Body of pancreas (tissue), 4 donors: ENCODE results near the gene ZDHHC24.

ENCODE experiments used
- POLR2A ChIP-seq, 3 donors: fragments of 450-650 bp; IDR thresholded peaks; one replicate each; pipeline ENCODE4 v1.6.1; 2016; ENCODE audit warnings: antibody characterized with exemption in 3 of 3, mild to moderate bottlenecking in 2 of 3
- TF ChIP-seq, protein P1 (sequence below), 7 experiments: fragments of 450-650 bp in 4 of 7; fragments of 200-600 bp in 3 of 7; sonication (generic) in 3 of 7; IDR thresholded peaks; one replicate each; pipeline ENCODE4 v1.5.1; 2016 to 2019; ENCODE audit warnings: antibody characterized with exemption in 7 of 7

DNA sequence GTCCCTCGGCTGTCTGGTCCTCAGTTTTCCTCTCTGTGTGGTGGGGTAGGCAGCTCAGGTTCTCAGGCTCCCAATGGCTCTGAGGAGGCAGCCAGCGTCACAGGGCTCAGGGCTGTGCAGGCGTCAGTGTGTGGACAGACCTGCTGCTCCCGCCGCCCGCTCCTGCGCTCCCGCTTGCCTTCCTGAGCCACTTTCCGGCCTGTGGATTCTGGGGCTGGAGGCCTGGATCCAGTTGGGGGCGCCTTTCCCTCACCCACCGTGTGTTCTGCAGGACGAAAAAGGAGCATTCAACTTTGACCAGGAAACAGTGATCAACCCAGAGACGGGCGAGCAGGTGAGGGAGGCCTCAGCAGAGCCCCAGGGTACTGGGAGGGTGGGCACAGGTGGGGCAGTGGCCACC is 50.9 kb downstream of the ZDHHC24 start:
- TF ChIP-seq, protein P1, sequence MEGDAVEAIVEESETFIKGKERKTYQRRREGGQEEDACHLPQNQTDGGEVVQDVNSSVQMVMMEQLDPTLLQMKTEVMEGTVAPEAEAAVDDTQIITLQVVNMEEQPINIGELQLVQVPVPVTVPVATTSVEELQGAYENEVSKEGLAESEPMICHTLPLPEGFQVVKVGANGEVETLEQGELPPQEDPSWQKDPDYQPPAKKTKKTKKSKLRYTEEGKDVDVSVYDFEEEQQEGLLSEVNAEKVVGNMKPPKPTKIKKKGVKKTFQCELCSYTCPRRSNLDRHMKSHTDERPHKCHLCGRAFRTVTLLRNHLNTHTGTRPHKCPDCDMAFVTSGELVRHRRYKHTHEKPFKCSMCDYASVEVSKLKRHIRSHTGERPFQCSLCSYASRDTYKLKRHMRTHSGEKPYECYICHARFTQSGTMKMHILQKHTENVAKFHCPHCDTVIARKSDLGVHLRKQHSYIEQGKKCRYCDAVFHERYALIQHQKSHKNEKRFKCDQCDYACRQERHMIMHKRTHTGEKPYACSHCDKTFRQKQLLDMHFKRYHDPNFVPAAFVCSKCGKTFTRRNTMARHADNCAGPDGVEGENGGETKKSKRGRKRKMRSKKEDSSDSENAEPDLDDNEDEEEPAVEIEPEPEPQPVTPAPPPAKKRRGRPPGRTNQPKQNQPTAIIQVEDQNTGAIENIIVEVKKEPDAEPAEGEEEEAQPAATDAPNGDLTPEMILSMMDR (IDR thresholded peaks at IDR 0.05) = no peak
- TF ChIP-seq POLR2A (IDR thresholded peaks at IDR 0.05) = no peak
